Stimulated activated CD8-positive, alpha-beta memory T cell treated with anti-CD3 and anti-CD28 coated beads, Interleukin-15, amount 100 ng/mL, for 24 hours (primary cell): ENCODE results near the gene CPO.

Experiments
- DNase-seq: peaks from one replicate; pipeline ENCODE4 v3.0.0-alpha.2; 2020; ENCODE audit warnings: low read depth

CPO gene

DNA sequence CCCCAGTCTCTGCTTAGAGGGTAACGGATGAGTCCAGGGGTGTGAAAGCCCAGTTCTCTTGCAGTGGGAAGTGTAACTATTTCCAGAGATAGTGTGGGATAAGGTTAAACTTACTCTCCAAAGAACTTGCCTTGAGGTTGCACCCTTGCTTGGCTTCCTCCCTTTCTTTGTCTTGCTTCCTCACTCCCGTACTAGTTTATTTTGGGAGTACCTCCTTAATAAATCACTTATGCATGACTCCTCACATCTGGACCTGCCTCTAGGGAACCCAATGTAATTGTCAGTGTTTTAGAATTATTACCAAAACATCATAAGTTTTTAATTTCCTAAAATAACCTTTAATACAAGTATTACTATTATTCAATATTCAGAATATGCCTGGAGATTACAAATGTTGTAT lies 35.2 kb downstream of the CPO start:
- DNase-seq, result no peak

DNA sequence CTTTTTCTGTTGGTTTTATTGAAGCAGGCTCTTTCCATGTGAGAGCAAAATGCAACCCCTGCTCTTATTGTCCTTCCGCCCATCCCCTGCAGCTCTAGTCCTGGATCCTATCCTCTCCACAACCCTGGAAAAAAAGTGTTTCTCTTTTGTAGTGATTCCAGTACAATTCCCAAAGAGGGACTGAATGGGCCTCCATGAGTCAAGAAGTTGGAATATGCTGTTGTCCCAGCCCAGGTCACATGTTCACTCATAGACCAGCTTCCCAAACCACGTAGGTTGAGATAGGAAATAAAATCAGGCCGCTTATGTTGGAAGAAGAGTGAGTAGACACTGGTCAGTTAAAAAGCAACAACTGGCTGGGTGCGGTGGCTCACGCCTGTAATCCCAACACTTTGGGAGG lies 39.4 kb downstream of the CPO start:
- DNase-seq, result no peak

DNA sequence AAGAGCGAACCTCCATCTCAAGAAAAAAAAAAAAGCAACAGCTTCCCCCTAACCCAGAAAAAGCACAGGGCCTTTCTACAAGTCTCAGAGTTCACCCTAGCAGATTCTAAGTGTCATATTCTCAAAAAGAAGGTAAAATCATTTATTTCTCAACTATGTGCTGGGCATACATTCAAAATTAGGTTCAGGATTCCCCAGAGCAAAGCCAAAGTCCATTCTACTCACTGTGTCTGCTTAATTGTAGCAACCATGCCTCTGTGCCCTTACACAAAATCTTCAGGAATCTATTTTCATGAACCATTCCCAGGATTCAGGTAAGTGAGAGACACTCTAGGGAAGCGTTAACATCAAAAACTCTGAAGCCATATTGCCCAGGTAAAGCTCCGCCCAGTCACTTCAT lies 40.0 kb downstream of the CPO start:
- DNase-seq, result no peak

DNA sequence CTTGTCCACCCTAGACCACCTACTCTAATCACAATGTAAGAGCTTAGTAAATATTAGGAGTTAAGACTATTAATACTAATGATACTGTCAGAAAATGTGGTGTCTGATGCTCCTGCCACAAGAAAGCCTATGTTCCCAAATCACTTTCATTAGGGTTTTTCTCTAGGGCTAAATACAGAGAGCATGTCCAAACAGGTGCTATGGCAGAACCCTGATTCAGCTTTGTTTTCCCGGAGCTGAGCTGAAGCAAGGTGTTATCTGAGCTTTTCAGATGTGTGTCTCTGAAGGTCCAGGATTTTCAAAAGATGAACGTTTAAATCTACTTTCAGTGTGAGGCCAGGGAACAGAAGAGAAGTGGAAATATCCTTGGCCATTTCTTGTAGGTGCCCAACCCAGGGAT lies 40.6 kb downstream of the CPO start:
- no peak for DNase-seq

DNA sequence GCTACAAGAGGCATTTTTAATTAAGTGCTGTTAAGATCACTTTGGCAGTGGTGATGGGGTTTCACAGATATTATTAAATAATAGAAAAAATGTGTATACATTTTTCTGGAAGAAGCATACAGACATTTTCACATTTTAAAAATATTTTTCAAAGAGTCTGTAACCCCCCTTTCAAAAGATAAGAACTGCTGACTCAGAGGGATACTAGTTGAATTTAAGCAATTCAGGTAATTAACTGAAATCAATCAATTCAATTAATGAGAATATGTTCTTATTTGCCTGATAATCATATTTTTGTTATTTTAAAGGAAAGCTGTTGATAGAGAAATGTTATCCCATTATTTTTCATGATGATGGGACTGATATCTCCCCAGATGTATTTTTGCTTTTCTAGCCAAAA lies 41.1 kb downstream of the CPO start:
- DNase-seq, result no peak

DNA sequence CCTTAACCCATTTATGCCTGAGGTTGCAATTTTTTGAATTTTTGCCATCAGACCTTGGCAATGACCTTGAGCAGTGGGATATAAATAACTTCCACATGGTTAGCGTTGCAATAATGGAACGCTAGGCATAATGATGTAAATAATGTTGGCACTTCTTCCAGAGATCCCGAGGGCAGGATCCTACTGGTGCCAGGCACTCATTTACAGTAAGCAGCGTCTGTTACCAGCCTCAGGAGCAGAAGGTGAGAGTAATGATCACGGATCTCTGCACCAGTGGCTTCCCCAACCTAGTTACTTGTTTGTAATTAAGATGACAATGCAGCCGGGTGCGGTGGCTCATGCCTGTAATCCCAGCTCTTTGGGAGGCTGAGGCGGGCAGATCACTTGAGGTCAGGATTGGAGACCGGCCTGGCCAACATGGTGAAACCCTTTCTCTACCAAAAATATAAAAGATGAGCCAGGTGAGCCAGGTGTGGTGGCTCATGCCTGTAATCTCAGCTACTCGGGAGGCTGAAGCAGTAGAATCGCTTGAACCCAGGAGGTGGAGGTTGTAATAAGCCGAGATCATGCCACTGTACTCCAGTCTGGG lies 41.9 kb downstream of the CPO start:
- no peak for DNase-seq

DNA sequence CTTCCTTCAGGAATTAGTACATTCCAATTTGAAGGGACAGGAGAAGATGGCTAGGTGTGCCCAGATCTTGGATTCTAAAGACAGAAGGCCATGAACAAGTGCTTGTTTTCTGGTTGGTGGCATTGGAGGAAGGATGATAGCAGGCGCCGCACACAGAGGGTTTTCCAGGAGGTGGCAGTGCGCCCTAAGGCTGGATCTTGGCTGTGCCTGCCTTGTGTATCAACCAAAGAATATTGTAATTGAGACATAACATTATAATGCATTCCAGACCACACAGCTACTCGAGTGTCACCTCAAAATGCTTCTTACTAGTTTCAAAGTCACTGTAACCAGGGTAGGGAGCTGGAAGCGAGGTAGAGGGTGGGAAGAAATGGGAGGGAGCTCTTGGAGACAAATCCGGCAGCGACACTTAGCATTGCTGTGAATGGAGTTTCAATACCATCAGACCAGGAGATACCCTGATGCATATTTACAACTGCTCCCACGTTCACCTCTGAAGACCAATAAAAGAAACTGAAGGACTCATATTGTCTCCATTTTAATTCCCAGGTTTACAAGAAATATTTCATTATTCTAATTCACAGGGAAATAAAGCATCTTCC lies 42.5 kb downstream of the CPO start:
- no peak for DNase-seq

DNA sequence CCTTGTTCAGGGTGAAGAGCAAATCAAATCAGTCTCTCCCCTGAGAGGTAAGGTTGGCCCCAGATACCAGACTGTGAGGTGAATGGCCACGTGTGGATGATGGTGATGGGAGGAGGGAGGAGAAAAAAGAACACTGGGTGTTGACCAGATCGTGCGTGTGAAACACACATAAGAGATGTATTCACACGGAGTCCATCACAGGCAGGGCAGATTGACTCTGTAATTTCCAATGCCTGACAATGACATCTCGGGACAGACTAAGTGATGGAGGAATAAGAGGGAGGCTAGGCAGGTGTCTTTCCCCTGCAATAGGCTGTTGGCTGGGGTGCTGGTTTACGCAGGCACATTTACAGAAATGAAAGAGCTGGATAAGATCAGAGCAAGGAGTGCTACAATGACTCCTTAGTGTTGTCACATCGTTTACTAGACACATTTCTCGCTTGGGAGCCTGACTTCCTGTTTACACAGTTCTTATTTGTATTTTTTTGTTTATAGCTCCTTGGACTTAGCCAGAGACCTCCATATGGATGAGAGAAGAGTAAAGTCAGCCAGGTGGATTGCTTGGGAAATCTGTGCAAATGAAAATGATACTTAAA lies 43.1 kb downstream of the CPO start:
- DNase-seq, result no peak

DNA sequence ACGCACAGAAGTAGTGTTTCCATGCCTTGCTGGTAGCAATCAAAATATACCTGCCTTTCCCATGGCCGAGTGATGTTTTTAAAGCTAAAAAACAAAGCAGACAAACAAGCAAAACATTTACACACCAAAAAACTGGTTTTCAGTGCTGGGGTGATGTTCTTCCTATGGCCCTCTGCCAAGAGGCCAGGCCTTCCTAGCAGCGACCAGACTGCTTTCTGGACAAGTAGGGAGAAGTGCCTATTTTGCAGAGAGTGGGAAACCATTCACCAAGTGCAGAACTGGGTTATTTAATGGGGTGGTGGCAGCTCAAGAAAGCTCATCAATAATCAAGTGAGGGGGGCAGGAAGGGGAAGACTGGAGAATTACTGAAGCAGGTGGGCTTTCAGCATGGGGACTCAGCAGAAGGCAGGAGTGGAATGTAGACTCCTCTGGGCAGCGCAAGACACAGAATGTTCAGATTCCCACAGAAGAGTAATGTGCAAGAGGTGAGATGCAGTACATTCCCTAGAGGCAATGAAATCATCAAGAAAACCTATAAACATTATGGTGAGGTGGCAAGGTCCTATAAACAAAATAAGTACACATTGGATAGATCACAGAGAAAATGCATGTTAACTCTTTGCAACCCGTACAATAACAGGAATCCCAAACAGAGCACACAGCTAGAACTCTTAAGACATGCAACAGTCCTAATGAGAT lies 44.0 kb downstream of the CPO start:
- no peak for DNase-seq

DNA sequence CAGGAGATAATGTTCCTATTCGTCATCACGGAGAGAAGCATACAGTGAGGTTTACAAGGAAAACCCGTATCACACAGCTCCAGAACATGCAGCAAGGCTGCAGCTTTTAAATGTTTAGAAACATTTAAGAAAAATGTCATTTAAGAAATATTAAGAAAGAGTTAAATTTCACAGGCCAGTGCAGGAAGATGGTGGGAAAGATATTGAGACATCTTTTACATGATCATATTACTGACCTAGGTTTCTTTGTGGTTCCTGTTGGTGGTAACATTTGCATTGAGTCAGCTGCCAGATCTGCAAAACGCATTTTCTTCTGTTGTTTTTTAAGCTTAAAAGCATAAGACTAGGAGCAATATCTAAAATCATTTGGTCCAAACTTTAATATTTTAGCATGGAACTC lies 44.9 kb downstream of the CPO start:
- DNase-seq, result no peak

DNA sequence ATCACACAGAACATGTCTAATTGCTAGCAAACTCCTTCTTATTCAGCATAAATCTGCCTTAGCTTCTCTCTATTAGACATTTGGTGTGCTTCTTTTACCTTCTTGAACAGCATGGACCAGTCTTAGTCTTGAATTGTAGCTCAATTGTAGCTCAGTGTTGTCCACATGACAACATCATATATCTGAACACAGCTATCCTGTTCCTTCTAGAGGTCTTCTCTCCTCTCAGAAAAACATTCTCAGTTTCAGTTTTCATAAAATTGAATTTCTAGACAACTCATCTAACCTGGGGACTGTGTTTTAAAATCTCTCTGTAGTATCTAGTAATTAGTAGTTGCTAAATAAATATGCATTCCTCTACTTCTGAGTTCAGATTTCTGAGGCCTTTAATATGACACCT lies 47.6 kb downstream of the CPO start:
- DNase-seq, result no peak

DNA sequence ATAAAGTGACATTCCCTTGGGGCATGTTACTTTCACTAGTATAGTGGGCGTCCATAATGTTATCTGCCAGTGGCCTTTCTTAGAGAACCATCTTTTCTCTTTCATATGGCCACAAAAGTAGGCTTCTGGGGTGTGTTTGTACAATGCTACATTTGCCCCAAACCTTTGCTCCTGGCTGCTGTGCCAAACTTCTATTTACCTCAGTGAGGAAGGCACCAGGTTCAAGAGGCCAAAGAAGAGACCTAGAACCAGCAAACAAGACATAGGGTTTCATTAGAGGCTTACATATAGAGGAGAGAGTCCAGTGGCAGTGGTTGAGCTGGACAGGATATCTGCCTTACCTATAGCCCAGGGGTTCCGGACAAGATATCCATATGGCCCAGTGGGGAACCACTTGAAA lies 48.5 kb downstream of the CPO start:
- no peak for DNase-seq

DNA sequence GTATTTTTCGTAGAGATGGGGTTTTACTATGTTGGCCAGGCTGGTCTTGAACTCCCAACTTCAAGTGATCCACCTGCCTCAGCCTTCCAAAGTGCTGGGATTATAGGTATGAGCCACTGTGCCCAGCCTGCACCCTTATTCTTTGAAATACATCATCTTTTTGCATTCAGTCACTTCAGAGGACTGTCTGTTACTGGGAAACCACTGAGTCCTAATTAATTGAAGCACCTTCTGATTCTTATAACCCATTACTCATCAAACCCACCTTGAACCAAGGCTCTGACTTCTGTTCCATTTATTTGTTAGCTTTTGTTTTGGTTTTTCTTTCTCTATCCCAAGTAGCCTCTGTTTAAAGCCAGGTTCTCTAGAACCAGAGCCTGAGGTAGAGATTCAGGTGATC lies 49.6 kb downstream of the CPO start:
- no peak for DNase-seq

DNA sequence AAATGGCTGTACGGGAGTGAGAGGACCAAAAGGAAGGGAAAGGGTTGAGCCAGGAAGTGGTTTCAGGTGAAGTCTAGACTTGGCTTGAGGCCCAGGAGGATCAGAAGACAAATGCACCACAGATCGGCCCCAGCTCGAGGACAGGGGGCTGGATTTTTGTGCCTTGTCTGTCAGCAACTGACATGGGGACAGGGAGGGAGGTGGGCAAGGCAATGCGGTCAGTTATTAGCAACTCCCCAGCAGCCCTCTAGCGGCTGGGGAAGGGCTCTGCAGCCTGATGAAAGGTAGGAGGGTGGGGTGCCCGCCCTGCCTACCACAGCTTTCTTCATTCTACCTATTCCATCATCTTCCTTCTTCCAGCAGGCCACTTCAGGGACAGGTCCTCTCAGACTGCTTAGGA lies 50.0 kb downstream of the CPO start:
- DNase-seq, result peak; percentile 3

DNA sequence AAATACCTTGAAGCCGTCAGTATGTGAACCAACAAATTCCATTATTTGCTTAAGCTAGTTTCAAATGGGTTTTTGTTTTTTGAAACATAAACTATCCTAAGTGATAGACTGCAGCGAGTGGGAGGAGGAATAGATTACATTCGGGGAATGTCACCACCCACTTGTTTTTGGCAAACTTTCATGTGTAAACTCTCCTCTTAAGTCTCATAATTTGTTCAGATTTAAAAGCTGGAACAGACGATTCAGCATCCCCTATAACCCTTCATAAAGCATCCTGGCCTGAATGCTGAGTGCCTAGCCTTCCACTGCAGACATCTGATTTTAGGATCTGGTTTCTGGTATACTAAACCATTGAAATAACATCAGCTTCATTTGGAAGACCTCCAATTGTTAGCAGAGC lies 51.0 kb downstream of the CPO start:
- no peak for DNase-seq

DNA sequence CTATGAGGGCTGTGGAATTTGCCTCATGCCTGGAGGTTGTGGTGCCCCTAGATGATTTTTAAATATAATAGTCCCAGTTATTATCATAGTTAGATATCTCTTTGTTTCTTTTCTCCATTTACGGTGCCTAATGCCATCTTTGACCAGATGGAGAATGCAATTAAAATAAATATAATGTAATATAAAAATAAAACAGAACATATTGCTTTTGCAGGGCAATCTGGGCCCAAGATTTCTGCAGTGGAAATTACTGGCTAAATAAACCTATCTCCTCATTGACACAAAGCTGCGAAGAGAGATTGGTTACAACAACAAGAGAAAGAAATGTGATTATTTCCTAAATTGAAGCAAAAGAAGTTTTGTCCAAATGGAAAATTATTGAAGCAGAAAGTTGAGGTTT lies 51.8 kb downstream of the CPO start:
- DNase-seq, result no peak

DNA sequence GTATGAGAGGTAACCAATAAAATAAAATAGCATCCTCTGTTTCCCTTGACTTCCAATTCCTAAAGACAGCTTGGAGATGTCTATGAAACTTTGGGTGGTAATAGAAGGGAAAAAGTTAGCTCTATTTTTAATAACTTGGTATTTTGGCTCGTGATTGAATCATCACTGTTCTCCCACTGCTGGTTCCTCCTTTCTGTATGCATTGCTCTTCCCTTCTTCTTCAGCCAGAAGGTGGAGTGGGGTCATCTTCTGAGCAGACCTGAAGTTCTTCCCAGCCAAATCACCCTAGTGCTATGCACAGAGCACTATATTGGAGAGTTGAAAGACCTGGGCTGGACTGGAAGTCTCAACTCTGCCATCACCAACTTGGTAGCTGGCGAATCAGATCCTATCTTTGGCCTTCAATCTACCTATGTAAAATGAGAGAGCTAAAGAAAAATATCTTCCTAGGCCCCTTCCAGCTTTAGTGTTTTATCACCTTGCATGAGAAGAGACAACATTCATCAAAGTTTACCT lies 54.1 kb downstream of the CPO start:
- no peak for DNase-seq

DNA sequence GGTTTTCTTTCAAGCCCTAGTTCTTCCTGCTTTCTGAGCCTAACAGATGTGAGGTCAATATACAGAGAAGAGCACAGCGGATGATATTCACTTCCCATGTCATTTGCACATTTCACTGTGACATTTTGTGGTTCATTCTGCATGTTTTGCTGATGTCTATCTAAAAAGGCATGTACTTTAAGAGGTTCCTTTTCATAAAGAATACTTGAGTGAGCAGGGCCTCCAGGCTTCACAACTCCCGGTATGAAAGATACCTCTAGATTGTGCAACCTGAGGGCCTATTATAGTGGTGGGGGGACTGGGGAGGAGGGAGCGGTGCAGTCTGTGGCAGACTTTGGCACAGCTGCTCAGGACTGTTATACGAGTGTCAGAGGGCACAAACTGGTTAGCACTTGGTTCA lies 54.6 kb downstream of the CPO start:
- DNase-seq, result no peak

DNA sequence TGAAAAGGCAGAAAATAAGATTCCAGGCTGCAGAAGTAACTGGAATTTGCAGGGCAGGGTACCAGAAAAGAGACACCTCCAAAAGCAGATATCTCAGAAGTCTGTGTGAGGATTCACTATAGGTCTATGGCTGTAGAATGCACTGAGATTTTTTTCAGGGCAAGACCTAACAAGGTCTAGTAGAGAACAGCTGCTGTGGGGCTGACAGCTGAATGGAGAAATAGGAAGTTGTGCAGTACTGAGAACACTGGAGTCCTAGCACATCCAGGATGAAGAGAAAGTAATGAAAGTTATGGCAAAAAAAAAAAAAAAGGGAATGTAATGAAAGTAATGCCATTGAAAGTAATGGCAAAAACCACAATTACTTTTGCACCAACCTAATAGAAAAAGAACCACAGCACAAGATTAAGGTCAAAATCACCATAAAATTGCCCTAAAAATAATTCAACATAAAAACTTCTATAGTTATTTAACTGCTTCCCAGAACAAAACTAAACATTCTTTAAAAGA lies 57.3 kb downstream of the CPO start:
- DNase-seq, result no peak

DNA sequence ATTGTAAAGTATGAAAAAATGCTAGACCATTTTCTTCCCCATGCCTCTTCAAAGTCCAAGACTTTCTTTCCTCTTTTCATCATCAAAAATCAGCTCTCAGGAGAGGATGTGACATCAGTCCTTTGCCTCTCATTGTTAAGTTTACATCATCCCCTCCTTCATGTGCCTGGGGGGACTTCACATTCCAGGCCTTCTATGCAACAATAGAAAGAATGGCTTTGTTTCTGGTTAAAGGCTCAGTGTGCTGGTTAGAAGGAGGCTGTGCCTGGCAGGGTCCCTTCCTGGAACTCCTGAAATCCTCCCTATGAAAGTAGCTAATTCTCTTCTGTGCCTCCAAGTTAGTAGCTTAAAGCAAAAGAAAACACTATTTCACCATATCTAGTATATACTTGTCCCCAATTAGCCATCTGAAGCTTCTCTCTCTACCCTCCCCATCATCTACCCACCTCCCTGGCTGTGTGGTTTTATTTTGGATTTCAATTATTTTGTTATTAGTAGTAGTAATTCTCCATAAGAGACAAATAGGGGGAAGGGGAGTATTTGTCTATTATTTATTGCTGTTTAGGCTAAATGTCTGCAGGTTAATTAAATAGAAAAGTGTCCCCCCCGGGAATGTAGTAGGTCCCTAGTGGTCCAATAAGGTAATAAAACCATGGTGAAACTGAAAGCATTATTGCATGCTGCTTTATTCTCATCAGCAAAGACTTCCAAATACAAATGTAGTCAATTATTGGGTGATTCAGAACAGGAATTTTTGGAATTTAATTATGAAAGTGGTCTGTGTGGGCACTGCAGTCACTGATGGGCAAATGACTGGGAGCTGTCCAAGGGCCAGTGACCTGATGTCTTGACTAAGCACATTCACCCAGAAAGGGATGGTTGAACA lies 69.0 kb downstream of the CPO start:
- no peak for DNase-seq

DNA sequence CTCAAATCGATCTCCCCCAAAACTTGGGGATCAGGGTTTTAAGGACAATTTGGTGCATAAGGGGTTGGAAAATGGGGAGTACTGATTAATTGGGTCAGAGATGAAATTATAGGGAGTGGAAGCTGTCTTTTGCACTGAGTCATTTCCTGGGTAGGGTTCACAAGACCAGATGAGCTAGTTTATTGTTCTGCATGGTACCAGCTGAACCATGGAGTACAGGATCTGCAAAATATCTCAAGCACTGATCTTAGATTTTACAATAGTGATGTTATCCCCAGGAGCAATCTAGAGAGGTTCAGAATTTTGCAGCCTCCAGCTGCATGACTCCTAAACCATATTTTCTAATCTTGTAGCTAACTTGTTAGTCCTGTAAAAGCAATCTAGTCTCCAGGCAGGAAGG lies 73.1 kb downstream of the CPO start:
- no peak for DNase-seq

DNA sequence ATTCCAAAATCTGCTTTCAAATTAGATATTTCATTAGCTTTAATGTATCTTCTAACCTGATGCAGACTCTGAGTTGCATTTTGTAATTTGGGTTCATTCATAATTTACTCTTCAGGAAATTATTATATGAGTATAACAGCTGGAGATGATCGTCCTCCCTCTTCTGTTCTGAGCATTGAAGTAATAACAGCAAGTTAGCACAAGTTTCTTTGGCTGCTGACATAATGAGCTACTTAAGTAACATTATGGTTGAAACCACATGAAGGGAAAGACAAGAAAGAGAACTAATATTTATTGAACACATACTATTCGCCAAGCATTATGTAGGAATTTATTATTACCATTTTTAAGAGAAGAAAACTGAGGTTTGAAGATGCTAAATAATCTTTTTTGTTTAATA lies 75.1 kb downstream of the CPO start:
- DNase-seq, result no peak
